Neural cell (in vitro differentiated cells): Measurements from ENCODE around the gene CADM1.

Experiments
- CTCF ChIP-seq: fragments of 450-650 bp; IDR thresholded peaks from 2 replicates; pipeline ENCODE4 v1.5.1; 2014; ENCODE audit warnings: antibody characterized with exemption, mild to moderate bottlenecking, moderate library complexity; ENCODE audit not compliant: poor library complexity, severe bottlenecking
- EP300 ChIP-seq: fragments of 450-650 bp; conservative IDR thresholded peaks from 2 replicates; pipeline ENCODE4 v1.6.1; 2014; ENCODE audit warnings: antibody characterized with exemption, mild to moderate bottlenecking, moderate library complexity; ENCODE audit not compliant: poor library complexity, severe bottlenecking
- EZH2 ChIP-seq: fragments of 200-600, 300-800 bp; shearing (Covaris generic), sonication (generic); IDR thresholded peaks from 2 replicates; pipeline ENCODE4 v1.6.1; 2014; ENCODE audit warnings: antibody characterized with exemption, low read length, borderline replicate concordance, mild to moderate bottlenecking; ENCODE audit not compliant: insufficient read depth, poor library complexity, severe bottlenecking
- MXI1 ChIP-seq: fragments of 450-650 bp; conservative IDR thresholded peaks from 2 replicates; pipeline ENCODE4 v1.6.1; 2014; ENCODE audit warnings: antibody characterized with exemption, mild to moderate bottlenecking; ENCODE audit not compliant: poor library complexity, severe bottlenecking
- POLR2AphosphoS5 ChIP-seq: IDR thresholded peaks from 2 replicates; pipeline ENCODE4 v1.6.1; 2012
- RAD21 ChIP-seq: fragments of 450-650 bp; conservative IDR thresholded peaks from 2 replicates; pipeline ENCODE4 v1.6.1; 2014; ENCODE audit warnings: antibody characterized with exemption, mild to moderate bottlenecking, moderate library complexity
- REST ChIP-seq: IDR thresholded peaks from 2 replicates; pipeline ENCODE4 v1.6.1; 2012; ENCODE audit warnings: borderline replicate concordance
- SMC3 ChIP-seq: fragments of 450-650 bp; conservative IDR thresholded peaks from 2 replicates; pipeline ENCODE4 v1.6.1; 2014; ENCODE audit warnings: antibody characterized with exemption, mild to moderate bottlenecking, moderate library complexity; ENCODE audit not compliant: poor library complexity
- TAF1 ChIP-seq: IDR thresholded peaks from 2 replicates; pipeline ENCODE4 v1.6.1; 2012; ENCODE audit warnings: low read depth

- no peak for TF ChIP-seq CTCF
- no peak for TF ChIP-seq REST
- TF ChIP-seq TAF1 = no peak
- no peak for TF ChIP-seq EZH2
- TF ChIP-seq POLR2AphosphoS5 = no peak
- TF ChIP-seq EP300 = no peak
- TF ChIP-seq RAD21 = no peak
- no peak for TF ChIP-seq MXI1
- no peak for TF ChIP-seq SMC3
Measured at GRCh38 chr11:115420505-115420904, 83.7 kb downstream of the CADM1 start.
